ENCODE data around the gene CAMLG. TPM values are rescaled to one million over a fixed set of nuclear protein-coding genes. Genes with fewer than 3 reads are reported as not detected.

CAMLG gene
- total and polyA plus RNA-seq, 9 of the 15 experiments (the other 6 are each of a cell fraction or from before 2014, with no cell fraction given): 11.3 to 22.0 (median 16.3) TPM

DNA sequence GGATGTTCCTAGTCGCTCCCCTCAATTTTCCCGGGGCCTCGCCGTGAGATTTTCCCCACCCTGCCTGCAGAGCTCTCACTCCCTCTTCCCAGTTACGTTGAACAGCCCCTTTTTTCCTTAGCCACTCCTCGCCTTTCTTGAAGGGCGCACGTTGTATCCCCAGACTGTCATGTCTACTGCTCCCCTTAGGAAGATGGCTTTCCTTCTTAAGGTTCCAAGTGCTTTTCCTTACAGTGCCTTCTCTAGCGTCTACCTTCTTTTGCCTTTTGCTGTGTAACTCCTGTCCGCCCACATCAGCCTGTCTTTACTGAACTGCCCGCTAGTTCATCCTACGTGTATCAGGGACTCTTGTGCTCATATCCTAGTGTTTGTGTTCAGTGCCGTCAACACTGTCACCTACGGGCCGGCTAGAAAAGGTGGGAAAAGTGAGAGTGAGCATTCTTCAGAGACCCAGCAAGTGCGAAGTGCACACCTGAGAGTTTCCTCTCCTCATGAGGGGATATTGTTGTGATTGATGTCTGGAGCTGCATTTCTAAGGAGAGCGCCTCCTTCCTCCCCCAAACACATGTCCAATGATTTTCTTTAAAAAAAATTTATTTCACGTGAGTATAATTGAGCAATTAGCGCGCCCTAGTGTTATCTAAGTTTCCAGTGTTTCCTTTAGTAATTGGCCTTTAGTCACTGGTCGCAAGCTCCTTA, 764 bp downstream of the CAMLG start (continued):
- TF ChIP-seq, protein P1, sequence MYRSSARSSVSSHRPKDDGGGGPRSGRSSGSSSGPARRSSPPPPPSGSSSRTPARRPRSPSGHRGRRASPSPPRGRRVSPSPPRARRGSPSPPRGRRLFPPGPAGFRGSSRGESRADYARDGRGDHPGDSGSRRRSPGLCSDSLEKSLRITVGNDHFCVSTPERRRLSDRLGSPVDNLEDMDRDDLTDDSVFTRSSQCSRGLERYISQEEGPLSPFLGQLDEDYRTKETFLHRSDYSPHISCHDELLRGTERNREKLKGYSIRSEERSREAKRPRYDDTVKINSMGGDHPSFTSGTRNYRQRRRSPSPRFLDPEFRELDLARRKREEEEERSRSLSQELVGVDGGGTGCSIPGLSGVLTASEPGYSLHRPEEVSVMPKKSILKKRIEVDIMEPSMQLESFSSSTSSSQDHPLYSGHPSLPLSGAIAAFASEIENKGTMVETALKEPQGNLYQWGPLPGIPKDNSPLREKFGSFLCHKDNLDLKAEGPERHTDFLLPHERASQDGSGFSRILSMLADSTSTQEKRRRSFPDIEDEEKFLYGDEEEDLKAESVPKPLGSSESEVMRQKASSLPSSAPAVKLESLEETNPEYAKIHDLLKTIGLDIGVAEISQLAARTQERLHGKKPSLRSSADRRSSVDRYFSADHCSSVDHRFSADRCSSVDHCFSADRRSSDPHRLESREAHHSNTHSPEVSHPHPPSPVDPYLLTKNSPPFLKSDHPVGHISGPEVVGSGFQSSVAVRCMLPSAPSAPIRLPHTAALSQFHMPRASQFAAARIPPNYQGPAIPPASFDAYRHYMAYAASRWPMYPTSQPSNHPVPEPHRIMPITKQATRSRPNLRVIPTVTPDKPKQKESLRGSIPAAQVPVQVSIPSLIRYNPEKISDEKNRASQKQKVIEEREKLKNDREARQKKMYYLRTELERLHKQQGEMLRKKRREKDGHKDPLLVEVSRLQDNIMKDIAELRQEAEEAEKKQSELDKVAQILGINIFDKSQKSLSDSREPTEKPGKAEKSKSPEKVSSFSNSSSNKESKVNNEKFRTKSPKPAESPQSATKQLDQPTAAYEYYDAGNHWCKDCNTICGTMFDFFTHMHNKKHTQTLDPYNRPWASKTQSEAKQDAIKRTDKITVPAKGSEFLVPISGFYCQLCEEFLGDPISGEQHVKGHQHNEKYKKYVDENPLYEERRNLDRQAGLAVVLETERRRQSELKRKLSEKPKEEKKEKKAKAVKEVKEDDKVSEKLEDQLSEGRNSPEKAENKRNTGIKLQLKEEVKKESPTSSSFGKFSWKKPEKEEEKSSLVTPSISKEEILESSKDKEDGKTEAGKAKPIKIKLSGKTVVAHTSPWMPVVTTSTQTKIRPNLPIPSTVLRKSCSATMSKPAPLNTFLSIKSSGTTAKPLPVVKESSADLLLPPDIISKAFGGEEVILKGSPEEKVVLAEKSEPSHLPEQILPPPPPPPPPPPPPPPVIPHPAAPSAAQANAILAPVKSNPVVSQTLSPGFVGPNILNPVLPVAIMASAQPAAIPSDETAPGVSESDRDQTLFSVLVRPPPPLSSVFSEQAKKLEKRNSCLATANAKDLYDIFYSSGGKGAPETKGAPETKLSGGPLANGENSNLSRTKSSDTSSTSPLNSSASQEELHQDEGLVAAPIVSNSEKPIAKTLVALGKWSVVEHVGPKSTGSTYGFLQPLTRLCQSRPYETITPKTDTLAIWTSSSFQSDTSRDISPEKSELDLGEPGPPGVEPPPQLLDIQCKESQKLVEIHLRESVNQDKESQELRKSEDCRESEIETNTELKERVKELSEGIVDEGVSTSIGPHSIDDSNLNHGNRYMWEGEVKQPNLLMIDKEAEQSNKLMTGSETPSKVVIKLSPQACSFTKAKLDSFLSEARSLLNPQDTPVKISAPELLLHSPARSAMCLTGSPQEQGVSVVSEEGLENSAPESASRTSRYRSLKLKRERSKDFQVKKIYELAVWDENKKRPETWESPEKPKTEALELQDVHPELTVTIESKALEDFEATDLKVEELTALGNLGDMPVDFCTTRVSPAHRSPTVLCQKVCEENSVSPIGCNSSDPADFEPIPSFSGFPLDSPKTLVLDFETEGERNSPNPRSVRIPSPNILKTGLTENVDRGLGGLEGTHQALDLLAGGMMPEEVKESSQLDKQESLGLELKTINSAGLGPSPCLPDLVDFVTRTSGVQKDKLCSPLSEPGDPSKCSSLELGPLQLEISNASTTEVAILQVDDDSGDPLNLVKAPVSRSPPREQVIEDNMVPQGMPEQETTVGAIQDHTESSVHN (IDR thresholded peaks at IDR 0.05; ENCODE audit: borderline replicate concordance in 1 of 2, low read depth in 1 of 2): 0 out of 4 replicates have a peak, but pooled peaks of 1 of the 2 experiments have one; percentile 26
- TF ChIP-seq, protein P2, sequence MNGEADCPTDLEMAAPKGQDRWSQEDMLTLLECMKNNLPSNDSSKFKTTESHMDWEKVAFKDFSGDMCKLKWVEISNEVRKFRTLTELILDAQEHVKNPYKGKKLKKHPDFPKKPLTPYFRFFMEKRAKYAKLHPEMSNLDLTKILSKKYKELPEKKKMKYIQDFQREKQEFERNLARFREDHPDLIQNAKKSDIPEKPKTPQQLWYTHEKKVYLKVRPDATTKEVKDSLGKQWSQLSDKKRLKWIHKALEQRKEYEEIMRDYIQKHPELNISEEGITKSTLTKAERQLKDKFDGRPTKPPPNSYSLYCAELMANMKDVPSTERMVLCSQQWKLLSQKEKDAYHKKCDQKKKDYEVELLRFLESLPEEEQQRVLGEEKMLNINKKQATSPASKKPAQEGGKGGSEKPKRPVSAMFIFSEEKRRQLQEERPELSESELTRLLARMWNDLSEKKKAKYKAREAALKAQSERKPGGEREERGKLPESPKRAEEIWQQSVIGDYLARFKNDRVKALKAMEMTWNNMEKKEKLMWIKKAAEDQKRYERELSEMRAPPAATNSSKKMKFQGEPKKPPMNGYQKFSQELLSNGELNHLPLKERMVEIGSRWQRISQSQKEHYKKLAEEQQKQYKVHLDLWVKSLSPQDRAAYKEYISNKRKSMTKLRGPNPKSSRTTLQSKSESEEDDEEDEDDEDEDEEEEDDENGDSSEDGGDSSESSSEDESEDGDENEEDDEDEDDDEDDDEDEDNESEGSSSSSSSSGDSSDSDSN (IDR thresholded peaks at IDR 0.05; ENCODE audit: borderline replicate concordance in 1 of 2, low read depth in 2 of 2, low read length in 2 of 2): peak in 1 of 2 experiments; percentile 44; a peak in 1 of 4 replicates
- TF ChIP-seq SRSF9 (IDR thresholded peaks at IDR 0.05; ENCODE audit: borderline replicate concordance, low read depth, low read length) (no peak), FOXK2 (conservative IDR thresholded peaks at IDR 0.05 in 1 of 2, IDR thresholded peaks at IDR 0.05 in 1 of 2; ENCODE audit: low read depth in 2 of 2) (0 out of 4 replicates have a peak, but pooled peaks have one; percentile 12 to 30), CHD4 (IDR thresholded peaks at IDR 0.05; ENCODE audit: insufficient read depth, insufficient replicate concordance, low read depth, low read length, poor library complexity, severe bottlenecking) (no peak)
- TF ChIP-seq, protein P3, sequence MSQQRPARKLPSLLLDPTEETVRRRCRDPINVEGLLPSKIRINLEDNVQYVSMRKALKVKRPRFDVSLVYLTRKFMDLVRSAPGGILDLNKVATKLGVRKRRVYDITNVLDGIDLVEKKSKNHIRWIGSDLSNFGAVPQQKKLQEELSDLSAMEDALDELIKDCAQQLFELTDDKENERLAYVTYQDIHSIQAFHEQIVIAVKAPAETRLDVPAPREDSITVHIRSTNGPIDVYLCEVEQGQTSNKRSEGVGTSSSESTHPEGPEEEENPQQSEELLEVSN (IDR thresholded peaks at IDR 0.05; ENCODE audit: borderline replicate concordance in 1 of 2, extremely low read depth in 1 of 2, insufficient read depth in 1 of 2, insufficient read length in 1 of 2, low read depth in 1 of 2, low read length in 1 of 2, poor library complexity in 1 of 2, severe bottlenecking in 1 of 2): peak; percentile 90 to 94
- TF ChIP-seq, protein P4, sequence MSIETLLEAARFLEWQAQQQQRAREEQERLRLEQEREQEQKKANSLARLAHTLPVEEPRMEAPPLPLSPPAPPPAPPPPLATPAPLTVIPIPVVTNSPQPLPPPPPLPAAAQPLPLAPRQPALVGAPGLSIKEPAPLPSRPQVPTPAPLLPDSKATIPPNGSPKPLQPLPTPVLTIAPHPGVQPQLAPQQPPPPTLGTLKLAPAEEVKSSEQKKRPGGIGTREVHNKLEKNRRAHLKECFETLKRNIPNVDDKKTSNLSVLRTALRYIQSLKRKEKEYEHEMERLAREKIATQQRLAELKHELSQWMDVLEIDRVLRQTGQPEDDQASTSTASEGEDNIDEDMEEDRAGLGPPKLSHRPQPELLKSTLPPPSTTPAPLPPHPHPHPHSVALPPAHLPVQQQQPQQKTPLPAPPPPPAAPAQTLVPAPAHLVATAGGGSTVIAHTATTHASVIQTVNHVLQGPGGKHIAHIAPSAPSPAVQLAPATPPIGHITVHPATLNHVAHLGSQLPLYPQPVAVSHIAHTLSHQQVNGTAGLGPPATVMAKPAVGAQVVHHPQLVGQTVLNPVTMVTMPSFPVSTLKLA (conservative IDR thresholded peaks at IDR 0.05): peak in 1 of 2 experiments; percentile 39; a peak in 1 of 4 replicates

Measured in K562 (cell line).